ENCODE measurements around the gene STX11.

STX11 gene

GRCh38 chr6:144143878-144144277 lies 6.4 kb upstream of the STX11 start:
- no peaks in the 10 kb centered on the region for H3K79me2 ChIP-seq (ENCODE audit: low read length)
- no peaks in the 10 kb centered on the region for H3K4me1 ChIP-seq (ENCODE audit: low read length)
- no peak overlapping the region for H3K4me2 ChIP-seq (ENCODE audit: low read length)
- no peak overlapping the region for H3K9ac ChIP-seq (ENCODE audit: low read length)
- H2AFZ ChIP-seq (ENCODE audit: low read depth, low read length) = no peak overlapping the region
- no peak overlapping the region for H3K27ac ChIP-seq (ENCODE audit: low read length)
- 0 out of 2 replicates have a peak, but pooled peaks cover 3% of the 10 kb centered on the region for H3K27me3 ChIP-seq (ENCODE audit: low read depth, low read length)
- no peaks in the 10 kb centered on the region for H3K9me3 ChIP-seq (ENCODE audit: insufficient read depth, low read length)
- H3K4me3 ChIP-seq (ENCODE audit: low read length) = no peak overlapping the region
- TF ChIP-seq, protein P1, sequence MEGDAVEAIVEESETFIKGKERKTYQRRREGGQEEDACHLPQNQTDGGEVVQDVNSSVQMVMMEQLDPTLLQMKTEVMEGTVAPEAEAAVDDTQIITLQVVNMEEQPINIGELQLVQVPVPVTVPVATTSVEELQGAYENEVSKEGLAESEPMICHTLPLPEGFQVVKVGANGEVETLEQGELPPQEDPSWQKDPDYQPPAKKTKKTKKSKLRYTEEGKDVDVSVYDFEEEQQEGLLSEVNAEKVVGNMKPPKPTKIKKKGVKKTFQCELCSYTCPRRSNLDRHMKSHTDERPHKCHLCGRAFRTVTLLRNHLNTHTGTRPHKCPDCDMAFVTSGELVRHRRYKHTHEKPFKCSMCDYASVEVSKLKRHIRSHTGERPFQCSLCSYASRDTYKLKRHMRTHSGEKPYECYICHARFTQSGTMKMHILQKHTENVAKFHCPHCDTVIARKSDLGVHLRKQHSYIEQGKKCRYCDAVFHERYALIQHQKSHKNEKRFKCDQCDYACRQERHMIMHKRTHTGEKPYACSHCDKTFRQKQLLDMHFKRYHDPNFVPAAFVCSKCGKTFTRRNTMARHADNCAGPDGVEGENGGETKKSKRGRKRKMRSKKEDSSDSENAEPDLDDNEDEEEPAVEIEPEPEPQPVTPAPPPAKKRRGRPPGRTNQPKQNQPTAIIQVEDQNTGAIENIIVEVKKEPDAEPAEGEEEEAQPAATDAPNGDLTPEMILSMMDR (IDR thresholded peaks at IDR 0.05; ENCODE audit: low read depth, low read length) = no peak
- TF ChIP-seq EZH2phosphoT487 (IDR thresholded peaks at IDR 0.05; ENCODE audit: low read depth) = no peak
- H4K20me1 ChIP-seq (ENCODE audit: insufficient read depth, low read length) = no peaks in the 10 kb centered on the region
- H3K36me3 ChIP-seq (replicated peaks; ENCODE audit: low read depth, low read length) = no peaks in the 10 kb centered on the region

GRCh38 chr6:144144996-144145395 lies 5.3 kb upstream of the STX11 start:
- H3K9ac ChIP-seq (ENCODE audit: low read length) = no peak overlapping the region
- H3K4me3 ChIP-seq (ENCODE audit: low read length) = no peak overlapping the region
- H3K4me2 ChIP-seq (ENCODE audit: low read length) = no peak overlapping the region
- H4K20me1 ChIP-seq (ENCODE audit: insufficient read depth, low read length) = no peaks in the 10 kb centered on the region
- no peaks in the 10 kb centered on the region for H3K9me3 ChIP-seq (ENCODE audit: insufficient read depth, low read length)
- H3K79me2 ChIP-seq (ENCODE audit: low read length) = no peaks in the 10 kb centered on the region
- H3K4me1 ChIP-seq (ENCODE audit: low read length) = 0 out of 2 replicates have a peak, but pooled peaks cover 5% of the 10 kb centered on the region
- H3K27ac ChIP-seq (ENCODE audit: low read length) = no peak overlapping the region
- H3K36me3 ChIP-seq (replicated peaks; ENCODE audit: low read depth, low read length) = no peaks in the 10 kb centered on the region
- H2AFZ ChIP-seq (ENCODE audit: low read depth, low read length) = no peak overlapping the region
- TF ChIP-seq, protein P1 (IDR thresholded peaks at IDR 0.05; ENCODE audit: low read depth, low read length) = no peak
- TF ChIP-seq EZH2phosphoT487 (IDR thresholded peaks at IDR 0.05; ENCODE audit: low read depth) = no peak
- H3K27me3 ChIP-seq (ENCODE audit: low read depth, low read length) = 0 out of 2 replicates have a peak, but pooled peaks cover 9% of the 10 kb centered on the region

- TF ChIP-seq, protein P1 (IDR thresholded peaks at IDR 0.05; ENCODE audit: low read depth, low read length) = no peak
- TF ChIP-seq EZH2phosphoT487 (IDR thresholded peaks at IDR 0.05; ENCODE audit: low read depth) = no peak
- H3K4me1 ChIP-seq (ENCODE audit: low read length) = 0 out of 2 replicates have a peak, but pooled peaks cover 5% of the 10 kb centered on the region
- no peaks in the 10 kb centered on the region for H3K36me3 ChIP-seq (replicated peaks; ENCODE audit: low read depth, low read length)
- H3K27ac ChIP-seq (ENCODE audit: low read length) = no peak overlapping the region
- no peaks in the 10 kb centered on the region for H3K9me3 ChIP-seq (ENCODE audit: insufficient read depth, low read length)
- no peak overlapping the region for H3K4me2 ChIP-seq (ENCODE audit: low read length)
- no peak overlapping the region for H3K9ac ChIP-seq (ENCODE audit: low read length)
- no peaks in the 10 kb centered on the region for H4K20me1 ChIP-seq (ENCODE audit: insufficient read depth, low read length)
- 0 out of 2 replicates have a peak, but pooled peaks cover 9% of the 10 kb centered on the region for H3K27me3 ChIP-seq (ENCODE audit: low read depth, low read length)
- no peak overlapping the region for H2AFZ ChIP-seq (ENCODE audit: low read depth, low read length)
- no peak overlapping the region for H3K4me3 ChIP-seq (ENCODE audit: low read length)
- H3K79me2 ChIP-seq (ENCODE audit: low read length) = no peaks in the 10 kb centered on the region
These were observed 4.8 kb upstream of the STX11 start for GRCh38 chr6:144145541-144145940.

GRCh38 chr6:144148886-144149285 lies 1.4 kb upstream of the STX11 start:
- no peaks in the 10 kb centered on the region for H4K20me1 ChIP-seq (ENCODE audit: insufficient read depth, low read length)
- peaks cover 12% of the 10 kb centered on the region for H3K4me1 ChIP-seq (ENCODE audit: low read length)
- no peak overlapping the region for H3K27ac ChIP-seq (ENCODE audit: low read length)
- no peaks in the 10 kb centered on the region for H3K79me2 ChIP-seq (ENCODE audit: low read length)
- no peak overlapping the region for H3K4me3 ChIP-seq (ENCODE audit: low read length)
- H3K4me2 ChIP-seq (ENCODE audit: low read length) = no peak overlapping the region
- no peaks in the 10 kb centered on the region for H3K9me3 ChIP-seq (ENCODE audit: insufficient read depth, low read length)
- no peaks in the 10 kb centered on the region for H3K36me3 ChIP-seq (replicated peaks; ENCODE audit: low read depth, low read length)
- H3K27me3 ChIP-seq (ENCODE audit: low read depth, low read length) = 0 out of 2 replicates have a peak, but pooled peaks cover 9% of the 10 kb centered on the region
- TF ChIP-seq, protein P1 (IDR thresholded peaks at IDR 0.05; ENCODE audit: low read depth, low read length) = no peak
- no peak for TF ChIP-seq EZH2phosphoT487 (IDR thresholded peaks at IDR 0.05; ENCODE audit: low read depth)
- no peak overlapping the region for H3K9ac ChIP-seq (ENCODE audit: low read length)
- no peak overlapping the region for H2AFZ ChIP-seq (ENCODE audit: low read depth, low read length)

Data from OCI-LY3 (cell line).